WTC11 (cell line): Measurements from ENCODE around the gene DBN1. TPM values are rescaled to one million over a fixed set of nuclear protein-coding genes. Genes with fewer than 3 reads are reported as not detected.

Source experiments
- ATAC-seq: fragments of 200-7000 bp; cut with Tn5 transposase; 2 replicates; pipeline ENCODE4 v1.10.0; 2021; ENCODE audit warnings: mild to moderate bottlenecking, moderate library complexity
- CTCF ChIA-PET: fragments of 300-600 bp; sonication (Branson Sonifier 250); formaldehyde crosslinking; loops from one replicate; lab custom pipeline; 2021; ENCODE audit warnings: antibody characterized with exemption; lab: Charles Lee
- POLR2A ChIA-PET: fragments of 350-600 bp; sonication (Branson Sonifier 250); formaldehyde crosslinking; loops from one replicate; lab custom pipeline; 2021; ENCODE audit warnings: antibody characterized with exemption; lab: Charles Lee
- DNase-seq: peaks from one replicate; pipeline ENCODE4 v3.0.0; 2021; ENCODE audit warnings: low spot score
- H3K27ac Mint-ChIP-seq: 2 replicates; pipeline ENCODE4 v1.8.0; 2021; ENCODE audit warnings: mixed read lengths
- H3K27me3 Mint-ChIP-seq: 2 replicates; pipeline ENCODE4 v1.8.0; 2021; ENCODE audit warnings: low read depth, mild to moderate bottlenecking, moderate library complexity, mixed read lengths
- H3K36me3 Mint-ChIP-seq: 2 replicates; pipeline ENCODE4 v1.8.0; 2021; ENCODE audit warnings: mixed read lengths
- H3K4me1 Mint-ChIP-seq: 2 replicates; pipeline ENCODE4 v1.8.0; 2022; ENCODE audit warnings: mixed read lengths
- H3K4me3 Mint-ChIP-seq: 2 replicates; pipeline ENCODE4 v1.8.0; 2021; ENCODE audit warnings: mild to moderate bottlenecking, moderate library complexity, mixed read lengths
- H3K9me3 Mint-ChIP-seq: 2 replicates; pipeline ENCODE4 v1.8.0; 2021; ENCODE audit warnings: mixed read lengths
- ATF1 ChIP-seq: sonication (generic); formaldehyde crosslinking; IDR thresholded peaks from 2 replicates; pipeline ENCODE4 v1.8.1; 2023; ENCODE audit warnings: mild to moderate bottlenecking, moderate library complexity, missing genetic modification reagents
- CTCF ChIP-seq: fragments of 200-600 bp; IDR thresholded peaks from 2 replicates; pipeline ENCODE4 v1.8.0; 2022; ENCODE audit warnings: antibody characterized with exemption
- E2F1 ChIP-seq: sonication (generic); formaldehyde crosslinking; IDR thresholded peaks from 2 replicates; pipeline ENCODE4 v1.8.0; 2022; ENCODE audit warnings: mild to moderate bottlenecking, missing genetic modification reagents
- GTF2I ChIP-seq: fragments of 250-450 bp; sonication (Bioruptor Pico); conservative IDR thresholded peaks from 2 replicates; pipeline ENCODE4 v1.4.0; 2021; ENCODE audit warnings: mild to moderate bottlenecking
- HMGA2 ChIP-seq: fragments of 250-450 bp; sonication (Bioruptor Pico); IDR thresholded peaks from 2 replicates; pipeline ENCODE4 v1.4.0; 2021; ENCODE audit warnings: mild to moderate bottlenecking, moderate library complexity
- IRF2 ChIP-seq: sonication (generic); formaldehyde crosslinking; IDR thresholded peaks from 2 replicates; pipeline ENCODE4 v1.8.0; 2022; ENCODE audit warnings: low read depth, missing genetic modification reagents, borderline replicate concordance
- JUN ChIP-seq: sonication (generic); formaldehyde crosslinking; IDR thresholded peaks from 2 replicates; pipeline ENCODE4 v1.8.0; 2023; ENCODE audit warnings: mild to moderate bottlenecking, missing genetic modification reagents
- NR2C2 ChIP-seq: sonication (generic); formaldehyde crosslinking; IDR thresholded peaks from 2 replicates; pipeline ENCODE4 v1.8.0; 2022; ENCODE audit warnings: mild to moderate bottlenecking, missing genetic modification reagents
- OVOL2 ChIP-seq: fragments of 250-450 bp; sonication (Bioruptor Pico); IDR thresholded peaks from 2 replicates; pipeline ENCODE4 v1.9.0; 2021; ENCODE audit warnings: mild to moderate bottlenecking, borderline replicate concordance
- PRRX2 ChIP-seq: fragments of 250-450 bp; sonication (Bioruptor Pico); IDR thresholded peaks from 2 replicates; pipeline ENCODE4 v1.8.0; 2021; ENCODE audit warnings: mild to moderate bottlenecking
- RORB ChIP-seq: fragments of 250-450 bp; sonication (Bioruptor Pico); IDR thresholded peaks from 2 replicates; pipeline ENCODE4 v1.9.0; 2021; ENCODE audit warnings: mild to moderate bottlenecking
- SP1 ChIP-seq: sonication (generic); formaldehyde crosslinking; conservative IDR thresholded peaks from 2 replicates; pipeline ENCODE4 v1.8.1; 2022; ENCODE audit warnings: missing genetic modification reagents
- TCF7 ChIP-seq: sonication (generic); formaldehyde crosslinking; IDR thresholded peaks from 2 replicates; pipeline ENCODE4 v1.8.0; 2022; ENCODE audit warnings: mild to moderate bottlenecking, low read depth, missing genetic modification reagents, moderate library complexity
- ZBTB21 ChIP-seq: sonication (generic); formaldehyde crosslinking; IDR thresholded peaks from 2 replicates; pipeline ENCODE4 v1.8.1; 2023; ENCODE audit warnings: mild to moderate bottlenecking, missing genetic modification reagents, borderline replicate concordance
- ZNF263 ChIP-seq: sonication (generic); formaldehyde crosslinking; IDR thresholded peaks from 2 replicates; pipeline ENCODE4 v1.8.1; 2022; ENCODE audit warnings: low read depth, mild to moderate bottlenecking, moderate library complexity, missing genetic modification reagents
- ZNF317 ChIP-seq: sonication (generic); formaldehyde crosslinking; IDR thresholded peaks from 2 replicates; pipeline ENCODE4 v1.8.1; 2023; ENCODE audit warnings: low read depth, mild to moderate bottlenecking, moderate library complexity, missing genetic modification reagents, borderline replicate concordance
- total RNA-seq: library from RNA; stranded (reverse); gene quantifications from 3 replicates; pipeline ENCODE4 v1.2.3, GENCODE V29; 2021
- TF ChIP-seq, protein P1 (sequence below): fragments of 250-450 bp; sonication (Bioruptor Pico); IDR thresholded peaks from 2 replicates; pipeline ENCODE4 v1.8.0; 2021; ENCODE audit warnings: mild to moderate bottlenecking

Gene DBN1
- total RNA-seq, 1 experiment from 2014 or later: 288 TPM

GRCh38 chr5:177442066-177442826 is 31.2 kb downstream of the DBN1 start:
- peaks cover 23% of the 10 kb centered on the region for H3K36me3 Mint-ChIP-seq
- H3K4me1 Mint-ChIP-seq: peaks cover 30% of the 10 kb centered on the region
- H3K4me3 Mint-ChIP-seq: no peak overlapping the region
- H3K27ac Mint-ChIP-seq: no peak overlapping the region; the same call in 1 of the 2 replicates
- no peak for DNase-seq
- peaks cover 4% of the 10 kb centered on the region for H3K9me3 Mint-ChIP-seq
- TF ChIP-seq OVOL2 (CRISPR knock-in tag): no peak
- no peak for TF ChIP-seq SP1 (CRISPR knock-in tag)
- TF ChIP-seq E2F1 (CRISPR knock-in tag): no peak
- no peak for TF ChIP-seq PRRX2 (CRISPR knock-in tag)
- TF ChIP-seq HMGA2 (CRISPR knock-in tag): no peak
- ChIA-PET CTCF (interaction anchor here (1.1 to 15.8 kb wide), 11 partner anchors 12 to 328 kb away, joined by 3 to 171 read pairs (median 10); partner anchors contain the start of gene MXD3), POLR2A (interaction anchor here (0.5 to 1.8 kb wide), 2 partner anchors 39 to 48 kb away, joined by 4 read pairs; no protein-coding TSS in a partner anchor)
- peaks cover 22% of the 10 kb centered on the region for H3K27me3 Mint-ChIP-seq
- no peak for ATAC-seq

- POLR2A ChIA-PET: interaction anchor here (0.5 to 1.2 kb wide), 2 partner anchors 14 to 47 kb away, joined by 4 read pairs; partner anchors contain the start of gene GRK6
- peaks cover 30% of the 10 kb centered on the region for H3K4me1 Mint-ChIP-seq
- no peak overlapping the region for H3K4me3 Mint-ChIP-seq
- ATAC-seq (no peak), DNase-seq (no peak)
- H3K9me3 Mint-ChIP-seq: peaks cover 4% of the 10 kb centered on the region
- CTCF ChIA-PET: interaction anchor here (1.0 to 15.8 kb wide), 11 partner anchors 14 to 132 kb away, joined by 3 to 171 read pairs (median 4); no protein-coding TSS in a partner anchor
- no peak overlapping the region for H3K27ac Mint-ChIP-seq
- peaks cover 28% of the 10 kb centered on the region for H3K36me3 Mint-ChIP-seq
- no peak for TF ChIP-seq ZNF263 (CRISPR knock-in tag)
- TF ChIP-seq NR2C2 (CRISPR knock-in tag): no peak
- no peak for TF ChIP-seq ZBTB21 (CRISPR knock-in tag)
- no peak for TF ChIP-seq TCF7 (CRISPR knock-in tag)
- TF ChIP-seq RORB (CRISPR knock-in tag): no peak
- no peak for TF ChIP-seq CTCF
- no peak for TF ChIP-seq GTF2I (CRISPR knock-in tag)
- TF ChIP-seq ZNF317 (CRISPR knock-in tag): no peak
- TF ChIP-seq ATF1 (CRISPR knock-in tag): no peak
- no peak for TF ChIP-seq IRF2 (CRISPR knock-in tag)
- TF ChIP-seq, protein P1, sequence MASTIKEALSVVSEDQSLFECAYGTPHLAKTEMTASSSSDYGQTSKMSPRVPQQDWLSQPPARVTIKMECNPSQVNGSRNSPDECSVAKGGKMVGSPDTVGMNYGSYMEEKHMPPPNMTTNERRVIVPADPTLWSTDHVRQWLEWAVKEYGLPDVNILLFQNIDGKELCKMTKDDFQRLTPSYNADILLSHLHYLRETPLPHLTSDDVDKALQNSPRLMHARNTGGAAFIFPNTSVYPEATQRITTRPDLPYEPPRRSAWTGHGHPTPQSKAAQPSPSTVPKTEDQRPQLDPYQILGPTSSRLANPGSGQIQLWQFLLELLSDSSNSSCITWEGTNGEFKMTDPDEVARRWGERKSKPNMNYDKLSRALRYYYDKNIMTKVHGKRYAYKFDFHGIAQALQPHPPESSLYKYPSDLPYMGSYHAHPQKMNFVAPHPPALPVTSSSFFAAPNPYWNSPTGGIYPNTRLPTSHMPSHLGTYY (CRISPR knock-in tag): no peak
- TF ChIP-seq JUN: no peak
- H3K27me3 Mint-ChIP-seq: peaks cover 22% of the 10 kb centered on the region
Measured at GRCh38 chr5:177440990-177441780, 32.2 kb downstream of the DBN1 start.
